DND-41 (cell line): ENCODE measurements around the gene HS2ST1.
"Not testable (repeated sequence)": the region's sequence is repeated elsewhere in the genome, so short reads cannot be mapped to it uniquely, and the experiment has no call there.

Source experiments
- EZH2 ChIP-seq: IDR thresholded peaks from 3 replicates; pipeline ENCODE4 v1.6.1; 2012; ENCODE audit warnings: borderline replicate concordance, low read depth, mild to moderate bottlenecking, moderate library complexity, low read length, inconsistent platforms; ENCODE audit not compliant: severe bottlenecking
- TF ChIP-seq, protein P1 (sequence below): IDR thresholded peaks from 2 replicates; pipeline ENCODE4 v1.5.1; 2012; ENCODE audit warnings: borderline replicate concordance, low read length, moderate library complexity, mild to moderate bottlenecking; ENCODE audit not compliant: poor library complexity, severe bottlenecking; ENCODE audit errors: extremely low read depth

DNA sequence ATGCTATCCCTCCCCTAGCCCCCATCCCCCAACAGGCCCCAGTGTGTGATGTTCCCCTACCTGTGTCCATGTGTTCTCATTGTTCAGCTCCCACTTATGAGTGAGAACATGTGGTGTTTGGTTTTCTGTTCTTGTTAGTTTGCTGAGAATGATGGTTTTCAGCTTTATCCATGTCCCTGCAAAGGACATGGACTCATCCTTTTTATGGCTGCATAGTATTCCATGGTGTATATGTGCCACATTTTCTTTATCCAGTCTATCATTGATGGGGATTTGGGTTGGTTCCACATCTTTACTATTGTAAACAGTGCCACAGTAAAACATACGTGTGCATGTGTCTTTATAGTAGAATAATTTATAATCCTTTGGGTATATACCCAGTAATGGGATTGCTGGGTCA lies 152.3 kb downstream of the HS2ST1 start:
- TF ChIP-seq, protein P1, sequence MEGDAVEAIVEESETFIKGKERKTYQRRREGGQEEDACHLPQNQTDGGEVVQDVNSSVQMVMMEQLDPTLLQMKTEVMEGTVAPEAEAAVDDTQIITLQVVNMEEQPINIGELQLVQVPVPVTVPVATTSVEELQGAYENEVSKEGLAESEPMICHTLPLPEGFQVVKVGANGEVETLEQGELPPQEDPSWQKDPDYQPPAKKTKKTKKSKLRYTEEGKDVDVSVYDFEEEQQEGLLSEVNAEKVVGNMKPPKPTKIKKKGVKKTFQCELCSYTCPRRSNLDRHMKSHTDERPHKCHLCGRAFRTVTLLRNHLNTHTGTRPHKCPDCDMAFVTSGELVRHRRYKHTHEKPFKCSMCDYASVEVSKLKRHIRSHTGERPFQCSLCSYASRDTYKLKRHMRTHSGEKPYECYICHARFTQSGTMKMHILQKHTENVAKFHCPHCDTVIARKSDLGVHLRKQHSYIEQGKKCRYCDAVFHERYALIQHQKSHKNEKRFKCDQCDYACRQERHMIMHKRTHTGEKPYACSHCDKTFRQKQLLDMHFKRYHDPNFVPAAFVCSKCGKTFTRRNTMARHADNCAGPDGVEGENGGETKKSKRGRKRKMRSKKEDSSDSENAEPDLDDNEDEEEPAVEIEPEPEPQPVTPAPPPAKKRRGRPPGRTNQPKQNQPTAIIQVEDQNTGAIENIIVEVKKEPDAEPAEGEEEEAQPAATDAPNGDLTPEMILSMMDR = not testable (repeated sequence)
- not testable (repeated sequence) for TF ChIP-seq EZH2
